Activated CD8-positive, alpha-beta memory T cell treated with anti-CD3 and anti-CD28 coated beads for 4 hours (primary cell): ENCODE results near the gene FBXW10B.
"Not testable (repeated sequence)": the region's sequence is repeated elsewhere in the genome, so short reads cannot be mapped to it uniquely, and the experiment has no call there.

Experiments used
- DNase-seq, 2 donors: peaks; one replicate each; pipeline ENCODE4 v3.0.0-alpha.2; 2020; ENCODE audit warnings: low read depth in 2 of 2

FBXW10B gene, protein sequence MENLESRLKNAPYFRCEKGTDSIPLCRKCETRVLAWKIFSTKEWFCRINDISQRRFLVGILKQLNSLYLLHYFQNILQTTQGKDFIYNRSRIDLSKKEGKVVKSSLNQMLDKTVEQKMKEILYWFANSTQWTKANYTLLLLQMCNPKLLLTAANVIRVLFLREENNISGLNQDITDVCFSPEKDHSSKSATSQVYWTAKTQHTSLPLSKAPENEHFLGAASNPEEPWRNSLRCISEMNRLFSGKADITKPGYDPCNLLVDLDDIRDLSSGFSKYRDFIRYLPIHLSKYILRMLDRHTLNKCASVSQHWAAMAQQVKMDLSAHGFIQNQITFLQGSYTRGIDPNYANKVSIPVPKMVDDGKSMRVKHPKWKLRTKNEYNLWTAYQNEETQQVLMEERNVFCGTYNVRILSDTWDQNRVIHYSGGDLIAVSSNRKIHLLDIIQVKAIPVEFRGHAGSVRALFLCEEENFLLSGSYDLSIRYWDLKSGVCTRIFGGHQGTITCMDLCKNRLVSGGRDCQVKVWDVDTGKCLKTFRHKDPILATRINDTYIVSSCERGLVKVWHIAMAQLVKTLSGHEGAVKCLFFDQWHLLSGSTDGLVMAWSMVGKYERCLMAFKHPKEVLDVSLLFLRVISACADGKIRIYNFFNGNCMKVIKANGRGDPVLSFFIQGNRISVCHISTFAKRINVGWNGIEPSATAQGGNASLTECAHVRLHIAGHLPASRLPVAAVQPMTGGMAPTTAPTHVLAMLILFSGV

DNA sequence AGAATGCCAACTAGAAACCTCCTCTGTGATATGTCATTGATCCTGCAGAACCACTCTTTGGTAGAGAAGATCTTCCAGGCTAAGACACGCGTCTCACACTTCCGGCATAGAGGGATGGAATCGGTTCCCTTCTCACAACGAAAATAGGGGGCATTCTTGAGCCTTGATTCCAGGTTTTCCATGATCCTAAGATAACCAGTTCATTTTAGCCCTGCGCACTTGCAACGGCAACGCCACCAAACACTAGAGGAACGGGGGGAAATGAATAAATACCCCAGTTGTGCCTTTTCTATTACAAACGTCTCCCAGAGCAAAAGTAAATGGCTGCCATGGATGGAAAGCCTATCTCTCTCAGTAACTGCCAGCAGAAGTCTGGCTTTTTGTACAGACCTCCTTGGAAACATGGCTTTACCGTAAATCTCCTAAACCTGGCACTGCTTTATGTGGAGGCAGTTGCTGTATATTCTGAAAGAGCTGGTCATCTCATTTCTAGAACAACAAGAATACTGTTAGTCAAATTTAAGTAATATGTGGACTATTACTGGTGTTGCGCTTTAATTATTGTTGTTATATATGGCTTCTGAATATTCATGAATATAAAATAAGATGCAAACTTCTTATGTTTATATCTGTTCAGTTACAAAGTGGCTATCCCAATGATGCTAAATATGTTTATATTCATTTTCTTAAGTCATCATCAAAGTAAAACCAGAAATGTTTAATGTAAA is at the start of gene FBXW10B:
TSS of gene FBXW10B (minus strand) at position 374 of the 728 bp plus-strand sequence. CDS start at position 182, 192 bp downstream.
- DNase-seq = not testable (repeated sequence)

DNA sequence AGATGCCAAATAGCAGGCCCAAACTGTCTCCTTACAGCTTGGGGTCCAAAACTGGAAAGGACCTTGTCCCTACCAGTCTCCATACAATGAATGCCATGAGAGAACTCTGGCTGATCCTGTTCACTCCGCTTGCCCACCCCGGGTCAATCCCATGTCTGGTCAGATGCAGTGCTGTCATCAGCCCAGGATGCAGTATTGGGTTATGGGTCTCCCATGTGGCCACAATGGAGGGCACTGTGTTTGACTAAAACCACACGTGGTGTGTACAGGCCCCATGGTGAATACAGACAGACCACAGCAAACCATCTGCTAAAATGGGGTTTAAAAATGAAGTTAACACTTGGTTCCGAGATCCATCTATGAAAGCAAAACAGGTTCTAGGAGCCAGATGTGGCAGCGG is 44.2 kb upstream of the FBXW10B start:
- no peak for DNase-seq

DNA sequence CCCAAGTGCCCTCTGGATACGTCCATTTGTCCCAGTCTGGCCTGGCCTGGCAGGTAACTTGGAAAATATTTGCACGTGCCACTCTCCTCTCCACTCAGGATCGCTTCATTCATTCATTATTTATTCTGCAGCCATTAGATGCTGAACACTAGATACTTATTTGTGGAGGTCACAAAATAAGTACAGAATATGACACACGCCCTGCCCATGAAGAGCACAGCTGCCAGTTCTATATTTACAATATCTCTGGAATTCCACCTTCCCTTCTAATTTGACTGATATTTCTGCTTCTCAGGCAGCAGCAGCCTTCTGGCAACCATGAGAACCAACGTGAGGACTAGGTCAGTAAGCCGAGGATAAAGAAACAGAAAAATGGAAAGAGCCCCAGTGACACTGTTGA is 43.7 kb upstream of the FBXW10B start:
- DNase-seq = no peak

DNA sequence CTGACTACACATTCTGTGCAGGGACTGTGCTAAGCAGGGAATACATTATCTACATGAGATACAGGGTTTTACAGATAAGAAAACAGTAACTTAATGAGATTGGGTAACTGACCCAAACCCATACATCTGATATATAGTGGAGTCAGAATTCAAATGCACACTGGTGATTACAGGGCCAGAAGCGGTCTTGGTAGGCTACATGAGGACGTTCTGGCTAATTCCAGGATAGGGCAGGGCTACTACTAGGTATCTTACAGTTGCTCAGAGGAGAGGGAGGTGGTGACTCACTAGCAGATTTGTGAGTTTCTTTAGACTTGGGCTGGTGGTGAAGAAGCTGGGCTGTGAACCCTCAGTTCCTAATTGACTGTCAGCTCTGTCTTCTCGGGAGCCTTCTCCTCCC is 43.2 kb upstream of the FBXW10B start:
- DNase-seq = no peak

DNA sequence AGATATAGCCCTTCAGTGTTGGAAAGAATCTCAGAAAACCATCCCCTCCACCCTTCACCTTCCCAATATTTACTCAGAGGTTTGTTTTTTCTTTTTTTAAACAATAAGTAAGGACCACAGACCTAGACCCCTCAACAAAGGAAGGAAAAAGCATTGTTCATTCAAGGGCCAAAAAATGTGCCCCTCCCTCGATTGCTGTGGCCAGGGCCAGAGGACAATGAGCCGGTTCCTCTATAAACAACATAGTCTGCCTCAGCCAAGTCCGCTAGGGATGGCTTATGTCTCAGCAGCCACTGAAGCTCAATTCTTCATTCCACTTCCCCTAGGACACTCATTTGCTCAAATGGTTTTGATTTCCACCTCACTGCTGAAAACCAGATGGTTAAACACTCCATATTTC is 40.6 kb upstream of the FBXW10B start:
- no peak for DNase-seq

DNA sequence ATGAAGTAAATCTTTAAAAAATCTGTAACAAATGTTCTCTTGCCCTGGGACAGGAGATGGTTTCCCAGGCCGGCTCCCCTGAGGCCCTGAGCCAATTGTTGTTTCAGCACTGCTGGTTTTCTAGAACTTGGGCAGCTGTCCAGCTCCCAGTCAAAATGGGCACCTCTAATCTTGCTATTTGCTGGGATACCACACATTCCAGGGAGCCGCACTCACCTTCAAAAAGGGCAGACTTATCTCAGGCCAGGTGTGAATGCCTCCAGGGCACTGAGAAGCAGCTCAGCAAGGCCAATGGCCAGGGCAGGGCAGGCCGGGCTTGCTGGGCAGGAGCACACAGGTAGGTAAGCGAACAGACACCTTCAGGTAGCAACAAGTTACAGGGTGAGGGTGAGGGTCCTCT is 40.2 kb upstream of the FBXW10B start:
- no peak for DNase-seq

DNA sequence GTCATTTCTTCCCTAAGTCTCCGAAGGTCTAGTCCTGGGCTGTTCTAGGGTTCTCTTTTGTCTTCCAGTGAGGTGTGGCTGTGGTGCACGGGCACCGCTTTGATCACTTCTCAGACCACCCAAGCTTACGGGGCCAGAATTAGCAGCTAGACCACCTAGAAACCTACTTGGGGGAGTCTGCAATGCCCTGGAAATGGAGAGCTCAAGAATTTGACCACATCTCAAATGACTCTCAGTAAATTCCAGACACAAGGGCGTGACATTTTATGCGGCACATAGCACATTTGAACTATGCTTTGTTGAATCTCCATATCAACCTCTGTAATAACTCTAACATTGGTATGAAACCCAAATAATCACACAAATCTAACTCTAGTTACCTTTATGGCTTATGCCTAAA is 39.7 kb upstream of the FBXW10B start:
- DNase-seq = no peak

DNA sequence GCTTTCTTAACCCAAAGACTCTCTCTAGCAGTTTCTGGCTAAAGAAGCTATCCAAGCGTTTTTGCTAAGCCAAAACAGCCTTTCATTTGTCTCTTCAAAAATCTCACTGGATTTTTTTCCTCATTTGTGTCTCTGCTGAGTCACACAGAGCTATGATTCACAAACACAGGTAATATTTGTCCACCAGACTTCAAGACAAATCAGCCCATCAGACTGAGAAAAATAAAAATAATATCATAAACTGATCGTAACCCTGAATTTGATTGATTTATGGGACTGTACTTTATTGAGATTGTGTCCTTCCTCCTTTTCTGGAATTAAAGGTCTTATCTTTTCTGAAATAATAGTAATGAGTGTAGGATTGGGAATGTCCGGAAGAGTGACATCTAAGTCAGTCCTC is 38.8 kb upstream of the FBXW10B start:
- no peak for DNase-seq

DNA sequence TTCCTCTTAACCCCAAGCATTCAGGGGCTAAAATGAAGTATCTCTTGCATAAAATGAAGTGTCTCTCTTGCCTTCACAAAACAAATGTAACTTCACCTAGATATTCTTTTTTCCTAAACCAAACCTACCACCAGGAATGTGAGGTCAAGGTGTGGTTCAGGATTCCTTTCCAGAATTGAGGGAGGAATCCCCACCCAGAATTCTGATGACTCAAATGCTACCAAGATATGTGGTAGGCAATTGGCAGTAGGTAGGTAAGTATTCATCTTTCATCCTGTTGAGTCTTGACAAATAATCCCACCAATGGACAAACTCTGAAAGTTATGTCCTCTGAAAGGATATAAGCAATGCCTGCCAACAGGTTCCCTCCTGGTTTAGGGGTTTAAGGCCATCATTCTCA is 38.4 kb upstream of the FBXW10B start:
- no peak for DNase-seq

DNA sequence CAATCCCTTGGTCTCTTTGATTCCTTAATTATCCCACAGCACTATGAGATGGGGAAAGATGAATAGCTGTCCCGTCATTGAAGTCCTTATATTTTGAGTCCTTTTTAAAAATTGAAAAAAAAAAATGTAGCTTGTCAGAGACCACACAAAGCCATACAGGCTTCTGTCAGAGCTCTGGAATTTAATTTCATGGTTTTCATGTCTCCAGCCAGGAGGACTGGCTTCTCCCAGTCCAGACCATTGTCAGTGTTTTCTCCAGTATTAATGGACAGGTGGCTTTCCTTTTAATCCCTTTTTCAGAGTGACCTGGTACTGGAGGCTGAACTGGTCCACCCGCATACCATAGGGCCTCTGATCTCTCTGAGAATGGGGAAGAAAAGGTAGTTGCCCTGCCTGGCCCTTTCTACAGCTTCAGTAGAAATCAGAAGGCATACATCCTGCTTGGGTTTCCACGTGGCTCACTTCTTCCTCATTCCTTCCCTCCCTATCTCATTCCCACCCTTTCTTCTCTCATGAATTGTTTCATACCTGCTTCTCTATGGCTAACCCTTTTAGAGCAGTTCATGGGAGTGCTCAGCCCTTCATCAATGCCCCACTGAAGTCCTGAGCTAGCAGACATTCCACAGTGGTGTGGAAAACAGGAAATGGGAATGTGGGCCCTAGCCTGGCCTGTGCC is 35.5 kb upstream of the FBXW10B start:
- no peak for DNase-seq

DNA sequence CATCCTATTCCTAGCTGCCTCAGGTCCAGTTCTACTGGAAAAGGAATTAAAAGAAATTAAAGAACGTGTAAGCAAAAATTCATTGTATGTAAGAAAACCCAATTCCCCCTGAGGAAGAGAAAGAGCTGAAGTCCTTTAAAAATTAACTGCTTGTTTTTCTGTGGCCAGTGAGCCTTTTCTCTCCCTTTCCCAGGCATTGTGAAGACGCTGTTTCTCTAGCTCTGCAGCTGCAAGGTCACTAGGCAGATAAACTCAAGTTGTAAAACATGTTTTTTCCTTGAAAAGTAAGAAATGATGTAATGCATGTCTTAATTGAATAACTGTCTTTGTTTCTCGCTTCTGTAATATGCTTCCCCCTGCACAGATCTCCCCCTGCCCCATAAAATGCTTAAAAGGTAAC is 34.9 kb upstream of the FBXW10B start:
- not testable (repeated sequence) for DNase-seq

DNA sequence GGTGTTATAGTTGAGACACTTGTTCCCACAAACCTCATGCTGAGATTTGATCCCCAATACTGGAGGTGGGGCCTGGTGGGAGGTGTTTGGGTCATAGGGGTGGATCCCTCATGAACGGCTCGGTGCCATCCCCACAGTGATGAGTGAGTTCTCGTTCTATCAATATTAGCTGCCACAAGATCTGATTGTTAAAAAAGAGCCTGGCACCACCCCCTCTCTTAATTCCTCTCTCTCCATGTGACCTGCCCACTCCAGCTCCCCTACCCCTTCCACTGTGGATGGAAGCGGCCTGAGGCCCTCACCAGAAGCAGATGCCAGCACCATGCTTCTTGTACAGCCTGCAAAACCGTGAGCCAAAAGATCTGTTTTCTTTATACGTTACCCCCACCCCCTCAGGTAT is 33.5 kb upstream of the FBXW10B start:
- DNase-seq = no peak

DNA sequence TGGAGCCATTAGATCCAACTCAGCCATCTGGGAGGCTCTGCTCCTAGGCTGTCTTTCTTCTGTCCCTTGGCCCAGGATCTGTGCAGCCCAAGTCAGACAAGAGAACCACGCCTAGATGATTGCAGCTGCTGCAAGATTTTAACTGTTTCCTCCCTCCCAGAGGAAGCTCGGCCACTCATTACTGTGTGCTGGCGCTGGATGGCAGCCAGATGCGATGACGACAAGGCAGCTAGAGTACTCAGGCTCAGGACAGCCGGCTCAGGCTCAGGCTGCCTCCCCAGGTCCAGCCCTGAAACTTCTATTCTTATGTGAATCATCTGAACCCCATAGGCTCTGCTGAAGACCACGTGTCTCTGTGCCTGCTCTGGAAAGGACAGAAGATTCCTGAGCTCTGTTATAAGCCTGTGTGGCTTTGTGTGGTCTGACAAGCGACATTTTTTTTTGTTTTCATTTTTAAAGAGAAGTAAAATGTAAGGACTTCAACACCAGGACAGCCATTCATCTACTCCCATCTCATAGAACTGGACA is 32.1 kb upstream of the FBXW10B start:
- no peak for DNase-seq

DNA sequence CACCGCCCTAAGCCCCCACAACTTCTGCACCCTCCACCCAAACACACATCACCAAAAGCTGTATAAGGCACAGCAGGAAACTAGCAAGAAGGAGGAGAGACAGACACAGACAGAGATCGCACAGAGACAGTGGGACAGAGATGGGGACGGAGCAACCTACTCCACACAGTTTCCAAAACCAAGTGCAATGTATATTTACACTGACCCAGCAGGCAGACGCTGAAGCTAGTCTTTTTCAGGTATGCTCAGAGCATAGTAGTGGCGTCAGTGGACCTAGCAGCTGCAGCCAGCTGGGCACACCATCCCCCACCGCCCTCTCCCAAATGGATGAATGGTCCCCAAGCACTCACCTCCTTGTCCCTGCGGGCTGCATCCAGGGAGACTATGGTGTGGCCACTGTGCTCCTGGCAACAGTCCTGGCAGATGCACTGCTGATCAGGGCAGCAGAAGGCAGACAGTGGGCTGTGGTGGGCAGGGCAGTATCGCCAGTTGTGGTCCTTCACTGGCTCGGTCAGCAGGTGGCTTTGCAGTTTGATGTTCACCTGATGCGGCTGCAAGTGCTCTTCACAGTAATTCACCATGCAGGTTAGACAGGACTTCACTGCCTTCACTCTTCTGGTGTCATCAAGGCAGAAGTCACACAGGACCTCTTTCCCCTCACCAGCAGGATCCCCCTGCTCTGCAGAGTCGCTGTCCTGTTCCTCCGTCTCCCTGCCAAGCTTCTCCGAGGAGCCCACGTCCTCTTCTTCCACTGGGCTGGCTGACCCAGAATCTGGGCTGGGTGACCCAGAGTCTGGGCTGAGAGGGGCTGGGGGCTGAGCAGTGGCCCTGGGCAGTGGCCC is 31.5 kb upstream of the FBXW10B start:
- DNase-seq = no peak

DNA sequence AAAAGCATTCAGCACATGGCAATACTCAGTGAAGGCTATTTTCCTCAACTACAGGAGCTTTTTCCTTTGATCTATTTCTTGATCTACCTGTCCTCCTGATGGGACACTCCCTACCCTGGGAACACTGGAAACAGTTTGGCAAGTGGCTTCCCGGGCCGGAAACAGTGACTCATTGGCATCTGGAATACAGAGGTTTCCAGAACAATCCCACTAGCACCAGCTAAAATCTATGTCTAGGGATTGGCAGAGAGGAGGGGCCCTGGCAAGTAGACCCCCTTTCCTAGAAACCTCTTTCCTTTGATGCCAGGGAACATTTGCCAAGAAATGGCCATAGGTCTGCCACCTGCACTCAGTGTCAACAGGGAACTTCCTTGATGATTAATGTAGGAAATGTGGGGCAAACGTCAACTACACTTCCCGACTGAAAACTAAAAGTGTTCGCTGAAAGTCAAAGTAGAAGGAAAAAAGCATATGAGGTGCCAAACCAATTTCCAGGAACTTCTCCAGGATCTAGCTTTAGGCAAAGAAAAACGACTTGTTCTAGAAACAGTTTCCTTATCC is 30.4 kb upstream of the FBXW10B start:
- no peak for DNase-seq

DNA sequence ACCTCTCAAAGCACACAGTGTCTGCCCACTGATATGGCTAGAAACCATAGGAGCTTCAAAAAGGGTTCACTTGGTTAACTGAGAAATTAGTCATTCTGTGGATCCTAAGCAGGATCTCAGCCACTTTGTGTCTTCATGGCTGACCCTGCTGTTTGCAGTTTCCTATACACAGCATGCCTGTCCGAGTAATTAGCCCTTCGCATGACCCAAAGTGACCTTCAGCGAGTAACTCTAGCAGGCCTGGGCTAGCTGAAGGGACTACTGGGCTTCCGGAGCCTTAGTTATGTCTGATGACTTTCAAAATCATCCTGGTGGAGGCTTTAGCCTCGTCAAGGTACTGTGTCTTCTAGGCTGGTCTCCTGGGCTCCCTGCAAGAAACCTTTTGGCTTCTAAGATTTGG is 28.9 kb upstream of the FBXW10B start:
- no peak for DNase-seq

DNA sequence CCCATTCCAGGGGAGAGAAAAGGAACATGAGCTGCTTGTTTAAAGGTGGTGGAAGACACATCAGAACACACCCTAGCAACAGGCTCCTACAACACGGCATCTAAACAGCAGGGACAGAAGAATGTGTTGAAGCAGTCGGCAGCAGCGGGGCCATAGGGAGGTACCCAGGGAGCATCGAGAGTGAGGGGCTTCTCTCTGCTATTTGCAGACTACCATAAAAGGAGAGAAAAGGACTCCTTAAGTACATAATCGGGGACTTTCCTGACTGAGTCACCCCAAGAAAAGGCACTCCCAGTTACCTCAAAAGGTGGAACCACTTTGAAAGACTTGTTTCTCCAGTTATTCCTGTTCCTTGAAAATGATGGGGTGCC is 26.4 kb upstream of the FBXW10B start:
- not testable (repeated sequence) for DNase-seq

DNA sequence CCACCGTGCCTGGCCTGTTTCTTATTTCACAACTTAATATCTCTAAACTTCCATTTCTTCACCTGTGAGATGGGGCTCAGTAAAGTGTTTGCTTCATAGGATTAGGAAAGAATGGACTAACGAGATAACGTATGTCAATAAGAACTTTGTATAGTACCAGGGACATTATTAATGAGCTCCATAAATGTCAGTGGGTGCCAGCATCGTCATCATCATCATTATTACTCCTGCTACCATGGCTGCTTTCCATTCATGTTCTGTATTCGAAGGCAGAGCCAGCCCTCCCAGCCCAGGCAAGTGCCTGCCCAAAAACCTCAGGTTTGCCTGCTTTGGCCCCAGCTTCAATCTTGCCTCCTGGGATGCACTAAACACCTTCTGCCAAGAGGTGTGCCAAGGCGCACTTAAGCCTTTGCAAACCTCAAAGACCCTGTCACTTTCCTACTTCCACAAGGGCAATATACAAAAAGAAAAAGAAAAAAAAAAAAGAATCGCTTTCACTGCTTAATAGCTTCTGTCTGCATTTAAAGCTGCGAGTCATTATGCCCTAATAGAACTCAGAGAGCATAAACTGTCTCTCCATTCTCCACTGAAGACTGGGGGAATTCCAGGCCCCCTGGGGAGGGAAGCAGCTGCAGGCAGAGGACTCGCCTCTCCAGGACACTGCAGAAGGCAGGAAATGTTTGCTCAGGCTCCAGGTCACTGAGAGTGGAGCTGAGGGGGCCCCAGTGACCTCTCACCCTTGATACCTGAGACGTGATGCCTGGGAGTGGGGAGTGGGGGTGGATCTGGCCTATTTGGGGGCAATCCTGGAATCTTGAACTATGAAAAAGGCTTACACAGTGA is 25.8 kb upstream of the FBXW10B start:
- DNase-seq = not testable (repeated sequence)

DNA sequence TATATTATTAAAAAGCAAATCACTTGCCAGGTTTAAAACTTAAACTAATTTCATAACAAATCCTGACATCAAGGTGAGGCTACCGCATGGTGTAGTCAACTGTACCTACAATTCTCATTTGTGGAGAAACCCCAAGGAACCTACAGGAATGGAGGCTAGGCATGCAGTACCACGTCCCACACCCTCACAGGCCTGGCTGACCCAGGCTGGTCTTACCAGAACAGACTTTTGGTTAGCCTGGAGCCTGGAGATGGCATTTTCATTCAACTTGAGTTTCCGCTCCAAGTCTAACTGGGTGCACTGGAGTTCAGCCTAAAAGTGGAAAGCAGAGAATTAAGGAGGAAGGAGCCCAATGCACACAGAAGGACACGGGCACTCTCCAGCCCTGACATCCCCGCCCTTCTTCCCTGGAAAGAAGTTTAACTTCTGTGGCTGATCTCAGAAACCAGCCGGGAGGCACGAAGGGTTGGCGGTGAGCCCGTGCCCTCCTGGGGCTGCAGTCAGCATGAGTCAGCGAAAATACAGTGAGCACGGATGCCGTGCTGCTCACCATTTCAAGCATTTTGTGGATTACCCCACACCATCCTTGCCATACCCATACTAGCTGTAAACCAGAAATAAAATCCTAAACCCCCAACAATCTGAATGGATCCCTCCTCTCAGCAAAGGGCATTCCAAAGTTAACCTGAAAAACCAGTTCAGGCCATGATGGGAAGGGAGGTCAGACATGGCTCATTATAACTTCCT is 23.2 kb upstream of the FBXW10B start:
- not testable (repeated sequence) for DNase-seq
